ENCODE measurements around the gene NOPCHAP1.

Gene NOPCHAP1

GRCh38 chr12:104952816-104953215, 33.3 kb upstream of the NOPCHAP1 start:
- peak; percentile 76 for FAIRE-seq
- no peak for DNase-seq (ENCODE audit: insufficient read length, low spot score)
- TF ChIP-seq PAX5 (IDR thresholded peaks at IDR 0.05; ENCODE audit: insufficient read depth, low read length, severe bottlenecking) (no peak), POU2F2 (IDR thresholded peaks at IDR 0.05; ENCODE audit: low read depth, low read length) (no peak), SPI1 (IDR thresholded peaks at IDR 0.05; ENCODE audit: low read depth, low read length) (no peak)

GRCh38 chr12:104953323-104953722, 32.8 kb upstream of the NOPCHAP1 start:
- DNase-seq (ENCODE audit: insufficient read length, low spot score) = no peak
- FAIRE-seq = no peak
- TF ChIP-seq TAF1 (IDR thresholded peaks at IDR 0.05; ENCODE audit: low read depth, low read length) = no peak
- TF ChIP-seq POLR2A (IDR thresholded peaks at IDR 0.05; ENCODE audit: low read depth, low read length) = no peak
- TF ChIP-seq POU2F2 (IDR thresholded peaks at IDR 0.05; ENCODE audit: low read depth, low read length) = no peak
- TF ChIP-seq POLR2AphosphoS5 (IDR thresholded peaks at IDR 0.05; ENCODE audit: low read depth, low read length) = no peak
- no peak for TF ChIP-seq SPI1 (IDR thresholded peaks at IDR 0.05; ENCODE audit: low read depth, low read length)
- TF ChIP-seq PAX5 (IDR thresholded peaks at IDR 0.05; ENCODE audit: insufficient read depth, low read length, severe bottlenecking) = no peak

DNA sequence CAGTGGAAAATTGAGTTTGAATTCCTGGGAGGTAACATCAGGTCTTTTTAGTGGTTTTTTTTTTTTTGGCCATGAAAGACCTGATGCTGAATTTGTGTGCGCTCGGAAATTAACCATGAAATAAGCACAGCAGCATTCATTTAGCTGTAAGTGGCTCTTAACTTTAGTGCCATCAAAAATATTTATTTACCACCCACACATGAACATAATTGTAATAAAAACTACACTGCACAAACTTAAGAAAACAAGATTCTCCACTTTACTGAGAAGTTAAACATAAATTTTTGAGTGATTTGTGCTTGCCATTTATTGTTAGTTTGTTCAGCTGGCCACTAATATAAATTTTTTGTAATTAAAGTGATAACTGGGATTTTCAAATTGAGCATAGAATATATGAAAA, 30.4 kb upstream of the NOPCHAP1 start:
- no peak for TF ChIP-seq SPI1 (IDR thresholded peaks at IDR 0.05; ENCODE audit: low read depth, low read length)
- FAIRE-seq (no peak), DNase-seq (ENCODE audit: insufficient read length, low spot score) (no peak)

- TF ChIP-seq SPI1 (IDR thresholded peaks at IDR 0.05; ENCODE audit: low read depth, low read length) = peak; percentile 57; the same call in 1 of the 2 replicates
- TF ChIP-seq PAX5 (IDR thresholded peaks at IDR 0.05; ENCODE audit: insufficient read depth, low read length, severe bottlenecking) = no peak
- DNase-seq (ENCODE audit: insufficient read length, low spot score) (no peak), FAIRE-seq (no peak)
These were observed 29.0 kb upstream of the NOPCHAP1 start for GRCh38 chr12:104956870-104957718.

- TF ChIP-seq SPI1 (IDR thresholded peaks at IDR 0.05; ENCODE audit: low read depth, low read length) = no peak
- TF ChIP-seq POLR2AphosphoS5 (IDR thresholded peaks at IDR 0.05; ENCODE audit: low read depth, low read length) = no peak
- DNase-seq (ENCODE audit: insufficient read length, low spot score) = peak; percentile 13
- no peak for FAIRE-seq
These were observed 28.5 kb upstream of the NOPCHAP1 start for GRCh38 chr12:104957719-104958000.

DNA sequence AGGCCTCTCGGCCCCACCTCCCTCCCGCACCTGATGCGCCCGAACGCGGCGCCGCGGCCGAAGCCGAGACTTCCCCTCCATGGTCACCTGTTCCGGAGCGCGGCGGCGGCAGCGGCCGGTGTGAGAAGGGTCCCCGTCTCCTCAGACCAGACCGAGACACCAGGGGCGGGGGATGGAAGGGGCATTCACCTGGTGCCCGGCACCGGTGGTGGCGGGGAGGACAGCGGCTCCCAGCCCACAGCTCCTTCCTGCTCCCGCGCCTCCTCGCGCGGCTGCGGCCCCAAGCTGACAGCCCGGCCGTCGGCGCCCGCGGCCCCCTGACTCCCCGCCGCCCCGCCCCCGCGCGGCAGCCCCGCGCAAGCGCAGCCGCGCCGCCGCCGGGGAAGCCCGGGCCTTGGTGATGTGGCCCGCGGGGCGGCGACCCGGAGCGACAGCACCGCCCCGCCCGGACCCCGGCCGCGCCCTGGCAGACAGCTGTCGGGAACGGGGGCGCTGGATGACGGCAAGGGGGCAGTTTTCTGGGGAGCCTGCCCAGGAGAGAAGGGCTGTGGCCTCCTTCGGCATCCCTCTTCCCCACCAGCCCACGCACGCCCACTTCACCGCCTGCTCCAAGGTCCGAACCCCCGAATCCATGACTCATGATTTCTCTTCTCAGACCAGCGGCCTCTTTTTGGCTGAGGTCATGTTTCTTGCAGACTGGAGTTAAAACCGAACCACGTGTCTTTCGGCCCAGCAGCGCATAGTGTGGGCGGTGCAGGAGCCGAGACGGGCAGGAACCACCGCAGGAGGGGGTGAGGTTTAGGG, 27.9 kb upstream of the NOPCHAP1 start, which contains the start of gene SLC41A2:
Gene SLC41A2, minus strand, starts transcription at position 290 of the 804 bp plus-strand sequence. CDS start 29,763 bp downstream, outside the sequence.
- peak; percentile 83 for DNase-seq (ENCODE audit: insufficient read length, low spot score)
- TF ChIP-seq POLR2AphosphoS5 (IDR thresholded peaks at IDR 0.05; ENCODE audit: low read depth, low read length) = peak; percentile 60; the same call in 1 of the 2 replicates
- TF ChIP-seq PAX5 (IDR thresholded peaks at IDR 0.05; ENCODE audit: insufficient read depth, low read length, severe bottlenecking) = peak; percentile 28
- no peak for TF ChIP-seq POU2F2 (IDR thresholded peaks at IDR 0.05; ENCODE audit: low read depth, low read length)
- peak; percentile 43; the same call in 1 of the 2 replicates for TF ChIP-seq POLR2A (IDR thresholded peaks at IDR 0.05; ENCODE audit: low read depth, low read length)
- peak; percentile 30; the same call in 1 of the 2 replicates for TF ChIP-seq SPI1 (IDR thresholded peaks at IDR 0.05; ENCODE audit: low read depth, low read length)
- peak; percentile 26; the same call in 1 of the 2 replicates for TF ChIP-seq TAF1 (IDR thresholded peaks at IDR 0.05; ENCODE audit: low read depth, low read length)
- FAIRE-seq = peak; percentile 93

GRCh38 chr12:104958805-104959334, 27.2 kb upstream of the NOPCHAP1 start:
- TF ChIP-seq TAF1 (IDR thresholded peaks at IDR 0.05; ENCODE audit: low read depth, low read length) (no peak), POLR2A (IDR thresholded peaks at IDR 0.05; ENCODE audit: low read depth, low read length) (no peak), SPI1 (IDR thresholded peaks at IDR 0.05; ENCODE audit: low read depth, low read length) (no peak), PAX5 (IDR thresholded peaks at IDR 0.05; ENCODE audit: insufficient read depth, low read length, severe bottlenecking) (no peak), POLR2AphosphoS5 (IDR thresholded peaks at IDR 0.05; ENCODE audit: low read depth, low read length) (no peak), POU2F2 (IDR thresholded peaks at IDR 0.05; ENCODE audit: low read depth, low read length) (no peak)
- DNase-seq (ENCODE audit: insufficient read length, low spot score) (no peak), FAIRE-seq (peak; percentile 65)

DNA sequence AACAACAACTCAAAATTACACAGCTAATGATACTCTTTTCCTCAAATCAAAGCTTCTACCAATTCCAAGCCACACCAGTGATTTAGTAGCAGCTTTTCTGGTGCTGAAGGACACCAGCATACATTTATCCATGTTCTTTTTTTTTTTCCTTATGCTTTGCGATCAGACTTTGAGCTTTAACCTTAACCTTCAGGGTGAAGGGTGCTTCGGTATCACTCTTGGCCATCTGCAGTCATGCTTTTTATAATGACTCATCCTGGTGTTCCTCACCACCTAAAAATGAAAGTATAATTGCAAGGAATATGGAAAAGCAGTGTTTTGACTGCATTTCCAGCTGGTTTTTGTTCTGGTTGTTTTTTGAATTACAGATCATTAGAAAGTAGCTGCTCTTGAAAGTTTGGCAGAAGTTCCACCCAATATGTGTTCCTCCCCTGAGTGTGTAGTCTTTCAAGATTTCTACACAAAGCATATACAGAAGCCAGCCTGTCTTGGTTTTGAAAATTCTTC, 26.7 kb upstream of the NOPCHAP1 start:
- DNase-seq (ENCODE audit: insufficient read length, low spot score) = no peak
- TF ChIP-seq PAX5 (IDR thresholded peaks at IDR 0.05; ENCODE audit: insufficient read depth, low read length, severe bottlenecking) = no peak
- no peak for TF ChIP-seq POLR2A (IDR thresholded peaks at IDR 0.05; ENCODE audit: low read depth, low read length)
- no peak for TF ChIP-seq POU2F2 (IDR thresholded peaks at IDR 0.05; ENCODE audit: low read depth, low read length)
- TF ChIP-seq TAF1 (IDR thresholded peaks at IDR 0.05; ENCODE audit: low read depth, low read length) = no peak
- TF ChIP-seq SPI1 (IDR thresholded peaks at IDR 0.05; ENCODE audit: low read depth, low read length) = no peak
- TF ChIP-seq POLR2AphosphoS5 (IDR thresholded peaks at IDR 0.05; ENCODE audit: low read depth, low read length) = no peak
- no peak for FAIRE-seq

DNA sequence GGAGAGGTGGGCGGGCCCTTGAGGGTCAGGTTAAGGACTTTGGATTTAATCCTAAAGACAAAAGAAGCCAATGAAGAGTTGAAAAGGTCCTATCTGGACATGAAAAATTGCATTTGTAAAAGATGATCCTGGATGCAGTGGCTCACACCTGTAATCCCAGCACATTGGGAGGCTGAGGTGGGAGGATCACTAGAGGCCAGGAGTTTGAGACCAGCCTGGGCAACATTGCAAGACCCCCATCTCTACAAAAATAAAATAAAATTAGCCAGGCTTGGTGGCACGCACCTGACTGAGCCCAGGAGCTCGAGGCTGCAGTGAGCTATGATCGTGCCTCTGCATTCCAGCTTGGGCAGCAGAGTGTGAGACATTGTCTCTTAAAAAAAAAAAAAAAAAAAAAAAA, 25.7 kb upstream of the NOPCHAP1 start:
- no peak for TF ChIP-seq POLR2AphosphoS5 (IDR thresholded peaks at IDR 0.05; ENCODE audit: low read depth, low read length)
- no peak for TF ChIP-seq POU2F2 (IDR thresholded peaks at IDR 0.05; ENCODE audit: low read depth, low read length)
- no peak for TF ChIP-seq SPI1 (IDR thresholded peaks at IDR 0.05; ENCODE audit: low read depth, low read length)
- TF ChIP-seq TAF1 (IDR thresholded peaks at IDR 0.05; ENCODE audit: low read depth, low read length) = no peak
- TF ChIP-seq PAX5 (IDR thresholded peaks at IDR 0.05; ENCODE audit: insufficient read depth, low read length, severe bottlenecking) = no peak
- no peak for TF ChIP-seq POLR2A (IDR thresholded peaks at IDR 0.05; ENCODE audit: low read depth, low read length)
- FAIRE-seq (no peak), DNase-seq (ENCODE audit: insufficient read length, low spot score) (no peak)

All from GM12891 (cell line).